B cell (primary cell): ENCODE results near the gene DLG1. TPM values are rescaled to one million over a fixed set of nuclear protein-coding genes. Genes with fewer than 3 reads are reported as not detected.

ENCODE experiments used
- ATAC-seq: fragments of 200-7000 bp; cut with Tn5 transposase; one replicate; pipeline ENCODE4 v1.10.0; 2021; ENCODE audit warnings: low read depth, mild to moderate bottlenecking, moderate number of reproducible peaks, moderate library complexity
- CTCF ChIA-PET: fragments of 350-600 bp; sonication (Branson Sonifier 250); formaldehyde crosslinking; loops from one replicate; lab custom pipeline; 2021; ENCODE audit warnings: antibody characterized with exemption, inconsistent platforms; lab: Charles Lee
- POLR2A ChIA-PET: fragments of 350-600 bp; sonication (Branson Sonifier 250); formaldehyde crosslinking; loops from one replicate; lab custom pipeline; 2021; ENCODE audit warnings: antibody characterized with exemption; lab: Charles Lee
- DNase-seq: peaks from one replicate; pipeline ENCODE4 v3.0.0; 2013
- H2AFZ ChIP-seq: 2 replicates; pipeline ENCODE4 v1.6.1; 2012; ENCODE audit warnings: mild to moderate bottlenecking, low read depth, low read length; ENCODE audit not compliant: insufficient read depth, poor library complexity, severe bottlenecking
- H3K27ac ChIP-seq, 2 donors: 1 replicate in 1 of 2; 2 replicates in 1 of 2; pipeline ENCODE4 v1.5.1; 2012 to 2013; ENCODE audit warnings: low read length in 2 of 2, mild to moderate bottlenecking in 2 of 2, moderate library complexity in 1 of 2
- H3K27me3 ChIP-seq, 4 experiments: fragments of 200-600 bp in 1 of 4; sonication (generic) in 1 of 4; replicated peaks in 1 of 4; 1 replicate in 2 of 4; 2 replicates in 2 of 4; pipeline versions ENCODE4 v1.6.1 to v1.7.0; 2013 to 2016; ENCODE audit warnings: low read length in 3 of 4, mild to moderate bottlenecking in 2 of 4, mixed read lengths in 1 of 4, moderate library complexity in 1 of 4; ENCODE audit not compliant: insufficient read depth in 4 of 4, control insufficient read depth in 3 of 4; ENCODE audit errors: control extremely low read depth in 1 of 4
- H3K36me3 ChIP-seq, 2 experiments: replicated peaks in 1 of 2; 1 replicate in 1 of 2; 2 replicates in 1 of 2; pipeline versions ENCODE4 v1.6.1 to v1.7.1; 2013; ENCODE audit warnings: low read length in 1 of 2; ENCODE audit not compliant: insufficient read depth in 2 of 2, control insufficient read depth in 1 of 2; ENCODE audit errors: control extremely low read depth in 1 of 2, extremely low read depth in 1 of 2
- H3K4me1 ChIP-seq, 2 donors: fragments of 200-600 bp in 1 of 2; sonication (generic) in 1 of 2; 1 replicate in 1 of 2; 2 replicates in 1 of 2; pipeline versions ENCODE4 v1.5.1 to v1.6.1; 2013 to 2017; ENCODE audit warnings: low read length in 2 of 2; ENCODE audit not compliant: control insufficient read depth in 2 of 2, insufficient read depth in 2 of 2
- H3K4me2 ChIP-seq: replicated peaks from 2 replicates; pipeline ENCODE3; 2012; ENCODE audit warnings: mild to moderate bottlenecking, low read depth, low read length; ENCODE audit not compliant: poor library complexity, severe bottlenecking
- H3K4me3 ChIP-seq, 5 experiments: fragments of 200-600 bp in 1 of 5; sonication (generic) in 1 of 5; 1 replicate in 3 of 5; 2 replicates in 2 of 5; pipeline versions ENCODE4 v1.5.1 to v1.7.0; 2011 to 2016; ENCODE audit warnings: low read length in 4 of 5, mild to moderate bottlenecking in 4 of 5, low read depth in 2 of 5, control low read depth in 1 of 5, moderate library complexity in 1 of 5; ENCODE audit not compliant: insufficient read depth in 1 of 5; ENCODE audit errors: control extremely low read depth in 1 of 5, extremely low read depth in 1 of 5
- H3K79me2 ChIP-seq: fragments of 200-600 bp; sonication (generic); one replicate; pipeline ENCODE4 v1.6.0; 2016; ENCODE audit warnings: low read length; ENCODE audit not compliant: control insufficient read depth, insufficient read depth
- H3K9ac ChIP-seq: fragments of 200-600 bp; sonication (generic); 2 replicates; pipeline ENCODE4 v1.6.1; 2017; ENCODE audit warnings: mild to moderate bottlenecking, low read length, moderate library complexity
- H3K9me3 ChIP-seq, 3 donors: one replicate each; pipeline versions ENCODE4 v1.6.1 to v1.7.1; 2013; ENCODE audit warnings: low read length in 2 of 3; ENCODE audit not compliant: control insufficient read depth in 2 of 3, insufficient read depth in 1 of 3; ENCODE audit errors: control extremely low read depth in 1 of 3
- H4K20me1 ChIP-seq: 2 replicates; pipeline ENCODE4 v1.6.0; 2012; ENCODE audit warnings: mild to moderate bottlenecking, low read length; ENCODE audit not compliant: insufficient read depth, control insufficient read depth, poor library complexity, severe bottlenecking
- H3K27ac Mint-ChIP-seq: one replicate; pipeline ENCODE4 v1.8.0; 2021; ENCODE audit warnings: mixed read lengths
- H3K27me3 Mint-ChIP-seq: one replicate; pipeline ENCODE4 v1.8.0; 2021; ENCODE audit warnings: mixed read lengths
- H3K4me1 Mint-ChIP-seq: one replicate; pipeline ENCODE4 v1.8.0; 2021; ENCODE audit warnings: mixed read lengths
- H3K4me3 Mint-ChIP-seq: one replicate; pipeline ENCODE4 v1.8.0; 2021; ENCODE audit warnings: mixed read lengths
- H3K9me3 Mint-ChIP-seq: one replicate; pipeline ENCODE4 v1.8.0; 2022; ENCODE audit warnings: mixed read lengths; ENCODE audit not compliant: insufficient read depth
- CTCF ChIP-seq: fragments of 200-600 bp; IDR thresholded peaks from one replicate; pipeline ENCODE4 v1.8.0; 2022; ENCODE audit warnings: antibody characterized with exemption, mild to moderate bottlenecking
- EZH2 ChIP-seq: IDR thresholded peaks from 2 replicates; pipeline ENCODE4 v1.6.1; 2012; ENCODE audit warnings: borderline replicate concordance, low read depth, mild to moderate bottlenecking, moderate library complexity, low read length; ENCODE audit not compliant: insufficient read depth, poor library complexity, severe bottlenecking
- WGBS: methylation state at CpG from one replicate; pipeline ENCODE4 v1.1.5; 2013; ENCODE audit warnings: missing lambda C conversion rate; ENCODE audit not compliant: insufficient coverage; 5-methylcytosine and 5-hydroxymethylcytosine counted together
- intact Hi-C: fragments of 100-400 bp; cut with micrococcal nuclease; formaldehyde crosslinking; loops from one replicate; pipeline ENCODE4 v1.10.0; 2022
- polyA plus RNA-seq: library from polyadenylated mRNA; depleted of rRNA; stranded (reverse); fragments of >200 nt; gene quantifications from 2 replicates; pipeline ENCODE4 v1.2.3, GENCODE V29; 2012
- total RNA-seq, 2 donors: library from RNA; stranded (reverse); fragments of 120-200 nt in 1 of 2; gene quantifications; 1 replicate in 1 of 2; 2 replicates in 1 of 2; pipeline versions ENCODE4 v1.2.3 to v1.2.4, GENCODE V29; 2013 to 2022

Gene DLG1
- total and polyA plus RNA-seq, 2 donors (not counting 1 experiment from before 2014, with no cell fraction given): 23.4 to 114 TPM

DNA sequence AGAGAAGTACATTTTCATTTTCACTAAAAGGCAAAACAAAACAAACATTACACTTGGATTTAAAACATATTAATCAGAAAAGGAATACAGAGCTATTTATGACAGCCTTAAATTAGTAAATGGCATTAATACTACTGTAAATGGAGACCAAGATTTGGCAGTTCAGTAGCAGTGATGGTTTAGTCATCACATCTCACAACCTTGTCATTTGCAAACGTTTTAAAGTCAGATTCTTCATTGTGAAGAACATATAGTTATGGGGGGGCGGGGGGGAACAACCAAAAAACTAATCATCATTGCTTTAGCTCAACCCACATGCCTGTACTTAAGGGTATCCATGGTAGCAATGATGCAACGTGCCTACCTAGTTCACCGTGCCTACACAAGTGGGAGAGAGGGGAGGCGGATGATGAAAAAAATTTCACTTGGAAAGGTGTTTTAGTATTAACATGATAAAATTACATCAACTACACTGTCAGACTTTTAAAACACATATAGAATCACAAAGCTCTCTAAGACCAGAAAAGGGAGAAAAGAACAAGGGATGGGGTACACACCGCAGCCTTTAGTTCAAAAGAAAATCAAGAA, 40.1 kb downstream of the DLG1 start:
- Mint-ChIP-seq H3K4me1 (peaks cover 18% of the 10 kb centered on the region), H3K4me3 (no peak overlapping the region), H3K27me3 (no peaks in the 10 kb centered on the region), H3K27ac (no peak overlapping the region), H3K9me3 (no peaks in the 10 kb centered on the region)
- Histone ChIP-seq H4K20me1 (peaks cover 25% of the 10 kb centered on the region), H3K4me1 (no peaks in the 10 kb centered on the region), H3K36me3 (no peaks in the 10 kb centered on the region), H3K9ac (no peak overlapping the region), H3K27ac (no peak overlapping the region), H2AFZ (no peak overlapping the region), H3K4me2 (no peak overlapping the region), H3K4me3 (no peak overlapping the region), H3K79me2 (peaks cover 47% of the 10 kb centered on the region), H3K27me3 (no peaks in the 10 kb centered on the region), H3K9me3 (no peaks in the 10 kb centered on the region)
- DNase-seq (no peak), ATAC-seq (no peak)
- intact Hi-C loops: loop anchor here (5.0 kb wide), 1 partner anchor 39 kb away; the partner anchor contains the start of gene DLG1
- TF ChIP-seq EZH2 (no peak), CTCF (no peak)
- ChIA-PET POLR2A (no interaction called here), CTCF (interaction anchor here (0.6 to 3.7 kb wide), 17 partner anchors 9 to 542 kb away, joined by 3 to 49 read pairs (median 6); no protein-coding TSS in a partner anchor)
- WGBS: no CpG with 5 or more reads among the region's 6 CpGs

DNA sequence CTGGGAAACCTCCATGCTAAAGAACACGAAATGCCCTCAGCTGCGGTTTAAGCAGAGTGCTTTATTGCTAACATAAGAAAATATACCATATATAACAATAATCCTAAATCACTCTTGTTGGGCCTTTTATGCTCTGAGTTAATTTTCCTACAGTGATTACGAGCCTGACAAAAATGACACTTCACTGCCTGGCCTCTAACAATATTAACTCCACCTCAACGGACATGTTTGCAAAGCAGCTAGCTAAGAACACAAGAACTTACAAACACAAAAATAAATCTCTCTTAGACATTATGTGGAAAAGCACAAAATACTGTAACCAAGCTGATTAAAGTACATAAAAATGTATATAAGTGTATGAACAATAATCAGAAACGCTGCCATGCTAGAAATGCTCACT, 40.7 kb downstream of the DLG1 start:
- Histone ChIP-seq H3K79me2 (peaks cover 41% of the 10 kb centered on the region), H3K4me2 (no peak overlapping the region), H3K36me3 (no peaks in the 10 kb centered on the region), H3K4me3 (no peak overlapping the region), H3K27me3 (no peaks in the 10 kb centered on the region), H3K9me3 (no peaks in the 10 kb centered on the region), H4K20me1 (peaks cover 19% of the 10 kb centered on the region), H2AFZ (no peak overlapping the region), H3K4me1 (no peaks in the 10 kb centered on the region), H3K27ac (no peak overlapping the region), H3K9ac (no peak overlapping the region)
- intact Hi-C loops: loop anchor here (2.0 to 5.0 kb wide), 2 partner anchors 40 to 197 kb away; partner anchors contain the start of gene DLG1
- ATAC-seq (no peak), DNase-seq (no peak)
- Mint-ChIP-seq H3K27me3 (no peaks in the 10 kb centered on the region), H3K27ac (no peak overlapping the region), H3K4me1 (peaks cover 20% of the 10 kb centered on the region), H3K4me3 (no peak overlapping the region), H3K9me3 (no peaks in the 10 kb centered on the region)
- CTCF ChIA-PET: interaction anchor here (0.7 to 3.7 kb wide), 25 partner anchors 8 to 325 kb away, joined by 3 to 49 read pairs (median 6); no protein-coding TSS in a partner anchor
- TF ChIP-seq EZH2: no peak
- TF ChIP-seq CTCF: no peak
- WGBS: 75% methylated on average over 1 of the region's 5 CpGs
- POLR2A ChIA-PET: interaction anchor here (0.6 kb wide), 1 partner anchor 196 kb away, joined by 3 read pairs; no protein-coding TSS in a partner anchor
